Loucy (cell line): Measurements from ENCODE around the gene CAMKMT.

Source experiments
- H2AFZ ChIP-seq: fragments of 200-600 bp; sonication (generic); 2 replicates; pipeline ENCODE4 v1.6.0; 2016; ENCODE audit warnings: antibody characterized with exemption, mild to moderate bottlenecking, low read length, moderate library complexity
- H3F3A ChIP-seq: fragments of 200-600 bp; 2 replicates; pipeline ENCODE4 v1.6.0; 2016; ENCODE audit warnings: antibody characterized with exemption, low read depth, mild to moderate bottlenecking
- H3K27me3 ChIP-seq: fragments of 200-600 bp; sonication (generic); 2 replicates; pipeline ENCODE4 v1.6.1; 2014; ENCODE audit warnings: low read length, mild to moderate bottlenecking; ENCODE audit not compliant: insufficient read depth, poor library complexity, severe bottlenecking
- H3K36me3 ChIP-seq: fragments of 200-600 bp; sonication (generic); 2 replicates; pipeline ENCODE4 v1.6.1; 2016; ENCODE audit warnings: low read length; ENCODE audit not compliant: insufficient read depth
- H3K4me1 ChIP-seq: fragments of 200-600 bp; sonication (generic); 2 replicates; pipeline ENCODE4 v1.5.1; 2014; ENCODE audit warnings: low read length, mild to moderate bottlenecking; ENCODE audit not compliant: insufficient read depth, poor library complexity, severe bottlenecking
- H3K4me2 ChIP-seq: fragments of 200-600 bp; sonication (generic); 2 replicates; pipeline ENCODE4 v1.6.0; 2014; ENCODE audit warnings: antibody characterized with exemption, low read length, low read depth, mild to moderate bottlenecking; ENCODE audit not compliant: poor library complexity, severe bottlenecking
- H3K4me3 ChIP-seq: fragments of 200-600 bp; sonication (generic); 2 replicates; pipeline ENCODE4 v1.5.1; 2014; ENCODE audit warnings: low read length, mild to moderate bottlenecking, mixed read lengths; ENCODE audit not compliant: poor library complexity, severe bottlenecking
- H3K79me2 ChIP-seq: fragments of 200-600 bp; sonication (generic); 2 replicates; pipeline ENCODE4 v1.6.1; 2014; ENCODE audit warnings: low read length; ENCODE audit not compliant: insufficient read depth
- H3K9ac ChIP-seq: fragments of 200-600 bp; sonication (generic); 2 replicates; pipeline ENCODE4 v1.6.0; 2014; ENCODE audit warnings: mild to moderate bottlenecking, low read depth, low read length, moderate library complexity; ENCODE audit not compliant: poor library complexity, severe bottlenecking
- H3K9me2 ChIP-seq: fragments of 200-600 bp; sonication (generic); replicated peaks from 2 replicates; pipeline ENCODE4 v1.6.1; 2016; ENCODE audit warnings: low read depth, low read length, mixed read lengths
- H3K9me3 ChIP-seq: fragments of 200-600 bp; sonication (generic); 2 replicates; pipeline ENCODE4 v1.6.1; 2014; ENCODE audit warnings: mild to moderate bottlenecking, antibody characterized with exemption, low read length, low read depth; ENCODE audit not compliant: insufficient read depth
- H4K20me1 ChIP-seq: fragments of 200-600 bp; sonication (generic); 2 replicates; pipeline ENCODE4 v1.6.0; 2014; ENCODE audit warnings: antibody characterized with exemption, low read length, mild to moderate bottlenecking; ENCODE audit not compliant: insufficient read depth, poor library complexity, severe bottlenecking
- EZH2phosphoT487 ChIP-seq: fragments of 200-600 bp; IDR thresholded peaks from 2 replicates; pipeline ENCODE4 v1.6.1; 2018; ENCODE audit warnings: antibody characterized with exemption, mild to moderate bottlenecking, moderate library complexity, borderline replicate concordance
- TF ChIP-seq, protein P1 (sequence below): fragments of 200-600 bp; sonication (generic); conservative IDR thresholded peaks from 2 replicates; pipeline ENCODE4 v1.5.1; 2014; ENCODE audit warnings: mild to moderate bottlenecking, antibody characterized with exemption, low read length

Gene CAMKMT

GRCh38 chr2:44639399-44639798, 277.7 kb downstream of the CAMKMT start:
- Histone ChIP-seq H3K9me2 (no peaks in the 10 kb centered on the region), H3K36me3 (no peaks in the 10 kb centered on the region), H2AFZ (no peak overlapping the region), H3K9ac (no peak overlapping the region), H3F3A (no peaks in the 10 kb centered on the region), H3K4me3 (no peak overlapping the region), H3K4me2 (no peak overlapping the region), H3K79me2 (no peaks in the 10 kb centered on the region), H3K4me1 (no peaks in the 10 kb centered on the region), H3K27me3 (no peaks in the 10 kb centered on the region), H3K9me3 (no peaks in the 10 kb centered on the region), H4K20me1 (no peaks in the 10 kb centered on the region)
- no peak for TF ChIP-seq EZH2phosphoT487
- TF ChIP-seq, protein P1, sequence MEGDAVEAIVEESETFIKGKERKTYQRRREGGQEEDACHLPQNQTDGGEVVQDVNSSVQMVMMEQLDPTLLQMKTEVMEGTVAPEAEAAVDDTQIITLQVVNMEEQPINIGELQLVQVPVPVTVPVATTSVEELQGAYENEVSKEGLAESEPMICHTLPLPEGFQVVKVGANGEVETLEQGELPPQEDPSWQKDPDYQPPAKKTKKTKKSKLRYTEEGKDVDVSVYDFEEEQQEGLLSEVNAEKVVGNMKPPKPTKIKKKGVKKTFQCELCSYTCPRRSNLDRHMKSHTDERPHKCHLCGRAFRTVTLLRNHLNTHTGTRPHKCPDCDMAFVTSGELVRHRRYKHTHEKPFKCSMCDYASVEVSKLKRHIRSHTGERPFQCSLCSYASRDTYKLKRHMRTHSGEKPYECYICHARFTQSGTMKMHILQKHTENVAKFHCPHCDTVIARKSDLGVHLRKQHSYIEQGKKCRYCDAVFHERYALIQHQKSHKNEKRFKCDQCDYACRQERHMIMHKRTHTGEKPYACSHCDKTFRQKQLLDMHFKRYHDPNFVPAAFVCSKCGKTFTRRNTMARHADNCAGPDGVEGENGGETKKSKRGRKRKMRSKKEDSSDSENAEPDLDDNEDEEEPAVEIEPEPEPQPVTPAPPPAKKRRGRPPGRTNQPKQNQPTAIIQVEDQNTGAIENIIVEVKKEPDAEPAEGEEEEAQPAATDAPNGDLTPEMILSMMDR, result no peak

DNA sequence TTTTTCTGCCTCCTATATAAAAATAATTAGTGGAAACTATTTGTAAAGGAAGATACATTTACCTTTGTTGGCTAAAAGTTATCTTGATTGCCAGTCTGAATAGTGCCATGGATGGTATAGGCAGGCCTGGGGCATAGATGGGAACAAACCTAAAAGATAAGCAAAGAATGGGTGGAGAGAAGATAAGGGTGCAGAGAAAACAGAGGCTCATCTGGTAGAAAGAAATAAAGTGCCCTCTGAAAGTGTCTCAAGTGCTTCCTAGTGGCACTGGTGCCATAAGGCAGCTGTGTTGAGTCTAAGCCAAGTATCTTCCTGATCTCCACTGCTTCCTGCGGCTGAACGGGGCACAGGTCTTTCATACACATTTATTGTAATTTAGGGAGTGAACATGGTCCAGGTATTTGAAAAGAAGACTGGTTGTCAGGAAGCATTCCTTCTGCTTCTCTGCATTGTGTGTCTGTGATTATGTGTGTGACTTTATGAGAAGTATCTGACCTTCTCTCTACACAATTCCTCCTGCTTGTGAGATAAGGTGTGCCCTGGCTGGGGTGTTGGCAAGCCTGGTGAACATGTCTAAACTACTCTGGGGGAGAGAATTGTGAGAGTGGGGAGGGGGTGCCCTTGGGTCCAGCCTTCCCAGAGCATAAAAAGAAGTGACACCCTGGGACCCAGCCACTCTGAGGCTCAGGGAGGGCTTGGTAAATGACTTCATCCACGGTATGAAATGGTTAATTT, 280.5 kb downstream of the CAMKMT start:
- no peaks in the 10 kb centered on the region for H4K20me1 ChIP-seq
- H3K9me2 ChIP-seq, result no peaks in the 10 kb centered on the region
- no peak overlapping the region for H3K4me3 ChIP-seq
- TF ChIP-seq, protein P1, result no peak
- no peak for TF ChIP-seq EZH2phosphoT487
- H3K4me2 ChIP-seq, result no peak overlapping the region
- H3K79me2 ChIP-seq, result no peaks in the 10 kb centered on the region
- no peaks in the 10 kb centered on the region for H3K27me3 ChIP-seq
- H3K9me3 ChIP-seq, result no peaks in the 10 kb centered on the region
- no peaks in the 10 kb centered on the region for H3K36me3 ChIP-seq
- no peaks in the 10 kb centered on the region for H3F3A ChIP-seq
- no peaks in the 10 kb centered on the region for H3K4me1 ChIP-seq
- H2AFZ ChIP-seq, result no peak overlapping the region
- no peak overlapping the region for H3K9ac ChIP-seq

DNA sequence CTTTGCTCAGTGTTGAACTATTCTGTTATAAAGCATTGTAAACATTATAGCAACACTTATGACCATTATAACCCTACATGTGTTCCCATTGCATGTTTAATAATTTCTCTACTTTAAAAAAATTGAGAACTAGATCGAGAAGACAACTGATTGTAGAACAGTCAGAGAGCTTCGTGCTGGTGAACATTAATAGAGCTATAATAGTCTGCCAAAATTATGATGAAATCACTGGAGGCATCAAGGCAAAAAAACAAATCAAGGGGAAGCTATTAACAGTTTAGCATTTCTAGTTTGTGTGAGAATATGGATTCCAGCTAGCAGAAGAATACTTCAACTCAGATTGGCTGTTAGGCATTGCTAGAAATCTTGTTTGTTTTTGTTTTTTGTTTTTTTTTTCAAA, 284.2 kb downstream of the CAMKMT start:
- Histone ChIP-seq H2AFZ (no peak overlapping the region), H3K9me2 (no peaks in the 10 kb centered on the region), H3K4me1 (no peaks in the 10 kb centered on the region), H3K9ac (no peak overlapping the region), H3K9me3 (no peaks in the 10 kb centered on the region), H3K36me3 (no peaks in the 10 kb centered on the region), H3K4me2 (no peak overlapping the region), H3K4me3 (no peak overlapping the region), H4K20me1 (no peaks in the 10 kb centered on the region), H3K27me3 (no peaks in the 10 kb centered on the region), H3F3A (no peaks in the 10 kb centered on the region), H3K79me2 (no peaks in the 10 kb centered on the region)
- no peak for TF ChIP-seq EZH2phosphoT487
- TF ChIP-seq, protein P1, result no peak
